Activated T-cell treated with anti-CD3 and anti-CD28 coated beads, Interleukin-2, amount 50 U/mL, for 24 hours (primary cell): Measurements from ENCODE around the gene NKX1-1.
"Not testable (repeated sequence)": the region's sequence is repeated elsewhere in the genome, so short reads cannot be mapped to it uniquely, and the experiment has no call there.

Experiments
- DNase-seq: peaks from one replicate; pipeline ENCODE4 v3.0.0-alpha.2; 2020
- H3K27ac Mint-ChIP-seq: 2 replicates; pipeline ENCODE4 v1.8.0; 2020; ENCODE audit warnings: mild to moderate bottlenecking, mixed read lengths
- H3K27me3 Mint-ChIP-seq: 2 replicates; pipeline ENCODE4 v1.8.0; 2020; ENCODE audit warnings: mixed read lengths
- H3K36me3 Mint-ChIP-seq: 2 replicates; pipeline ENCODE4 v1.8.0; 2020; ENCODE audit warnings: low read depth, mixed read lengths
- H3K4me1 Mint-ChIP-seq: 2 replicates; pipeline ENCODE4 v1.8.0; 2020; ENCODE audit warnings: low read depth, mixed read lengths
- H3K4me3 Mint-ChIP-seq: 2 replicates; pipeline ENCODE4 v1.8.0; 2020; ENCODE audit warnings: mild to moderate bottlenecking, moderate library complexity, mixed read lengths
- H3K9me3 Mint-ChIP-seq: 2 replicates; pipeline ENCODE4 v1.8.0; 2020; ENCODE audit warnings: mixed read lengths

The NKX1-1 gene

GRCh38 chr4:1393866-1394265 is 12.4 kb downstream of the NKX1-1 start:
- DNase-seq, result no peak
- Mint-ChIP-seq H3K4me1 (no peaks in the 10 kb centered on the region), H3K9me3 (peaks cover 2% of the 10 kb centered on the region), H3K36me3 (peaks cover 18% of the 10 kb centered on the region), H3K4me3 (no peak overlapping the region), H3K27me3 (no peaks in the 10 kb centered on the region), H3K27ac (no peak overlapping the region)

GRCh38 chr4:1393363-1393762 is 12.9 kb downstream of the NKX1-1 start:
- not testable (repeated sequence) for H3K4me3 Mint-ChIP-seq, DNase-seq, H3K9me3 Mint-ChIP-seq, H3K4me1 Mint-ChIP-seq, H3K27me3 Mint-ChIP-seq, H3K27ac Mint-ChIP-seq
- peaks cover 23% of the 10 kb centered on the region for H3K36me3 Mint-ChIP-seq

GRCh38 chr4:1385373-1386340 is 20.6 kb downstream of the NKX1-1 start:
- H3K27ac Mint-ChIP-seq, result no peak overlapping the region
- no peak for DNase-seq
- H3K9me3 Mint-ChIP-seq, result peaks cover 10% of the 10 kb centered on the region
- no peaks in the 10 kb centered on the region for H3K27me3 Mint-ChIP-seq
- H3K36me3 Mint-ChIP-seq, result peaks cover 58% of the 10 kb centered on the region
- H3K4me3 Mint-ChIP-seq, result no peak overlapping the region
- no peaks in the 10 kb centered on the region for H3K4me1 Mint-ChIP-seq

DNA sequence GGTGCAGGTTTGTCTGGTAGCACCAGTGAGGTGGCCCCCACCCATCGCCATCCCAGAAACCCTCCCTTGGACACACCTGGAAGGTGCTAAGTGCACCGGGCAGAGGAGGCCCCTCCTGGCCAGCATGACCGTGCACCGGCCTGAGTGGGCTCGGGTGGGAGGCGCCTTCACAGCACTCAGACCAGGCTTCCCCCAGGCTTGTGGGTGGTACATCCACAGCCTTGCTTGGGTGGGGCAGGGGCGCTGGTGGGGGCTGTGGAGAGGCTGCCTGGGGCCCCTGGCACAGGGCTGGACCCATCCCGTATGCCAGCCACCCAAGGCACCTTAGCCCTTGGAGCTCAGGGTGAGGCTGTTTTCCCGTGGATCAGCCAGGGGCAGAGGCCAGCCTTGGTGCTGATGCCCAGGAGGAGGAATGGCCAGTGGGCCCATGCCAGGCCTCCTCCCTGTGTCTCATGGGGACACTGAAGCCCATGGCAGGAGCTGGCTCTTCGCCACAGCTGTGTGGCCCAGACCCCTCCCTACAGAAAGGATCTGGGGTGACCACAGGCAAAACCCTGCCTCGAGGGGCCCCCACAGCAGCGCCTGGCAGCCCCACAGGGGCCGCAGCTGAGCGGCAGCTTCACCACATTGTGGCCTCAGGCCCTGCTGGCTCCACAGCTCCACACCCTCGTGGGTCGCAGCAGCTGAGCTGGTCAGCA is 21.4 kb downstream of the NKX1-1 start:
- no peak overlapping the region for H3K27ac Mint-ChIP-seq
- no peaks in the 10 kb centered on the region for H3K27me3 Mint-ChIP-seq
- no peaks in the 10 kb centered on the region for H3K4me1 Mint-ChIP-seq
- DNase-seq, result no peak
- H3K9me3 Mint-ChIP-seq, result peaks cover 10% of the 10 kb centered on the region
- H3K4me3 Mint-ChIP-seq, result no peak overlapping the region
- H3K36me3 Mint-ChIP-seq, result peaks cover 54% of the 10 kb centered on the region

- H3K27me3 Mint-ChIP-seq, result no peaks in the 10 kb centered on the region
- no peaks in the 10 kb centered on the region for H3K4me1 Mint-ChIP-seq
- no peak for DNase-seq
- H3K9me3 Mint-ChIP-seq, result peaks cover 10% of the 10 kb centered on the region
- H3K4me3 Mint-ChIP-seq, result no peak overlapping the region
- H3K27ac Mint-ChIP-seq, result no peak overlapping the region
- H3K36me3 Mint-ChIP-seq, result peaks cover 45% of the 10 kb centered on the region
Measured at GRCh38 chr4:1383728-1384591, 22.3 kb downstream of the NKX1-1 start.

DNA sequence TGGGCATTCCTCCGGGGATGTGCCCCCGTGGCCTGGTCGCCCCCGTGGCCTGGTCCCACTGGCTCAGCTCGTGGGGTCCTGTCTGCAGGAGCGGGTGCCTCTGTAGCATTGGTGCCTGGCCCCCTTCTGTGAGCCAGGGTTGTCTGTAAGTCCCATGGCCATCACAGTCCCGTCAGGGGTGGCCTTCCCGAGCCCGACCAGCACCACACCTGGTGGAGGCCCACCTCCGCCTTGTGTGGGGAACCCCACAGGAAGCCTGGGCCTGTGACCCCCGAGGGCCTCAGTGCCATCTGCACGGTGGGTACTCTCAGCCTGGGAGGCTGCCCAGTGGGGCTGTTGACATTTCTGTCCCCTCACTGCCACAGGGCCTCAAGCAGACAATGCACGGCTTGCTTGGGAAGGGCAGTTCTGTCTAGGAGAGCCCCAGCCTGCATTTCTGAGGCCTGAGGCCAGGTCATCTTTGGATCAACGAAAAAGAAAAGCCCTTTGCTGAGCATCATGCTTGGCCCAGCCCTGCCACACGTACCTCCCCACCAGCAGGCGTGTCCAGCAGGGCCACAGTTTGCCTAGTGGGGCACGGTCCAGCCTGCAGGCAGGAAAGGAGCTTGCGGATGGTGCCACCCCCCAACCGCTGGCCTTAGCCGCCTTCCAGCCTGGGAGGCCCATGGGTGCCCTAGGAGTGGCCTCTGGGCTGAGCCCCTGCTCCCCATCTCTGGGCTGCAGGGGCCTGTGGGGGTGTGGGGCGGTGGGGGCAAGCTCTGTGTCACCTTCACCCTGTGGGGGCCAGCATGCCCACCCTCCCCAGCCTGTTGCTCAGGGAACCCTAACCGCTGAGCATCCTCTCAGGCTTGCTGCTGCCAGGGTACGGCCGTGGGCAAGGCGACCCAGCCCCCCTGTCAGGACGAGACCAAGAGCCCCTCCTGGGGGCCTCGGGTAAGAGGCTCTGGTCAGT is 23.2 kb downstream of the NKX1-1 start:
- no peak for DNase-seq
- no peaks in the 10 kb centered on the region for H3K4me1 Mint-ChIP-seq
- H3K27me3 Mint-ChIP-seq, result no peaks in the 10 kb centered on the region
- H3K9me3 Mint-ChIP-seq, result peaks cover 2% of the 10 kb centered on the region
- no peak overlapping the region for H3K4me3 Mint-ChIP-seq
- no peak overlapping the region for H3K27ac Mint-ChIP-seq
- peaks cover 36% of the 10 kb centered on the region for H3K36me3 Mint-ChIP-seq

GRCh38 chr4:1381944-1382541 is 24.2 kb downstream of the NKX1-1 start:
- Mint-ChIP-seq H3K27ac (no peak overlapping the region), H3K36me3 (peaks cover 28% of the 10 kb centered on the region), H3K4me1 (no peaks in the 10 kb centered on the region), H3K4me3 (no peak overlapping the region), H3K9me3 (no peaks in the 10 kb centered on the region), H3K27me3 (no peaks in the 10 kb centered on the region)
- DNase-seq, result no peak

DNA sequence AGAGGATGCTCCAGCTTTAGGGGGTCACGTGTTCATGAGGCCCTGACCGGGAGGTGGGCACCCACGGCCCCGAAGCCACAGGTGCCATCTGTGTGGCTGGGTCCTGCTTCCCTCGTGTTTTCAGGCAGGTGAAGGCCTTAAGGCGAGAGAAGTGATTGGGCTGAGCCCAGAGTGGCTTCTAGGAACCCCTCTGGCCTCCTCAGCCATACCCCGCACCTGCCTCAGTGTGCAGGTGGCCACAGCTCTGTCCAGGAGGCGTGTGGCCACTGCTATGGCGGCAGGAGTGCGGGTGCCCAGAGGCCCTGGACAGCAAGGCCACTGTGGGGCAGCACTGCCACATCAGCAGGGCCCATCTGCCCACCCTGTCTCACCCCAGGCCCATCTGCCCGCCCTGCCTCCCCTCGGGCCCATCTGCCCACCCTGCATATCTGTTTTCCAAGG is 25.0 kb downstream of the NKX1-1 start:
- peaks cover 22% of the 10 kb centered on the region for H3K36me3 Mint-ChIP-seq
- no peaks in the 10 kb centered on the region for H3K27me3 Mint-ChIP-seq
- H3K4me3 Mint-ChIP-seq, result no peak overlapping the region
- no peak overlapping the region for H3K27ac Mint-ChIP-seq
- DNase-seq, result no peak
- no peaks in the 10 kb centered on the region for H3K9me3 Mint-ChIP-seq
- no peaks in the 10 kb centered on the region for H3K4me1 Mint-ChIP-seq

GRCh38 chr4:1380368-1381151 is 25.7 kb downstream of the NKX1-1 start:
- Mint-ChIP-seq H3K36me3 (peaks cover 16% of the 10 kb centered on the region), H3K27ac (no peak overlapping the region), H3K9me3 (no peaks in the 10 kb centered on the region), H3K27me3 (no peaks in the 10 kb centered on the region), H3K4me3 (no peak overlapping the region), H3K4me1 (no peaks in the 10 kb centered on the region)
- no peak for DNase-seq

GRCh38 chr4:1379801-1380331 is 26.4 kb downstream of the NKX1-1 start:
- no peaks in the 10 kb centered on the region for H3K9me3 Mint-ChIP-seq
- DNase-seq, result no peak
- H3K4me3 Mint-ChIP-seq, result no peak overlapping the region
- no peaks in the 10 kb centered on the region for H3K27me3 Mint-ChIP-seq
- H3K27ac Mint-ChIP-seq, result no peak overlapping the region
- peaks cover 20% of the 10 kb centered on the region for H3K36me3 Mint-ChIP-seq
- no peaks in the 10 kb centered on the region for H3K4me1 Mint-ChIP-seq

- no peak for DNase-seq
- no peak overlapping the region for H3K27ac Mint-ChIP-seq
- H3K36me3 Mint-ChIP-seq, result peaks cover 18% of the 10 kb centered on the region
- no peaks in the 10 kb centered on the region for H3K9me3 Mint-ChIP-seq
- no peaks in the 10 kb centered on the region for H3K27me3 Mint-ChIP-seq
- no peaks in the 10 kb centered on the region for H3K4me1 Mint-ChIP-seq
- H3K4me3 Mint-ChIP-seq, result no peak overlapping the region
Measured at GRCh38 chr4:1379351-1379781, 26.9 kb downstream of the NKX1-1 start.

DNA sequence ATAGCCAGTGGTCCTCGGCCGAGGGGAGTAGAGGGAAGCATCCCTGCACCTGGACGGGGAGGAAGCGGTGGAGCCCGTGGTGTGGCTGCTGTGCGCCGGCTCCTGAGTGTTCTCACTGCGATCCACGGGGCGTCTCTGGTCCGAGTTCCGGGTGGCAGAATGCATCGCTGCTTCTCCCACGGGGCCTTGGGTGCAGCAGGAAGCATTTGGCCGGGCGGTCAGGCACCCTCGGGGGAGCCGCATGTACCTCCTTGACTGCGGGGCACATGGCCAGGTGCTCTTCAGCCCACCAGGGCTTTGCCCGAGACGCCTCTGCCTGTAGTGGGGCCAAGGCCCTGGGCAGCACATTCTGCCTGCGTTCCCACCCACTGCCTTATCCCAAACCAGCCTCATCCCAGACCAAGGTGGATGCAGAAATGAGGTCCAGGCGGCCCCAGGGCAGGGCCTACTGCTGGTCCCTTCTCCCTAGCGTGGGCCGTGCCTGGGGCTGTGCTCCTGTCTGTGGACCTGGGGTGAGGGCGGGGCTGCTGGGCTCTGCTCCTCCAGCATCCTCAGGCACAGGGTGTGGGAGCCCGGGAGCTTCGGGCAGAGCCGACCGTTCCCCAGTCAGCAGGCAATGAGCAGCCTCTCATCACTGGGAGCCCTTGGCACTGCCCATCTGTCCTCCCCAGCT is 27.5 kb downstream of the NKX1-1 start:
- Mint-ChIP-seq H3K4me1 (no peaks in the 10 kb centered on the region), H3K4me3 (no peak overlapping the region), H3K9me3 (no peaks in the 10 kb centered on the region), H3K27me3 (no peaks in the 10 kb centered on the region), H3K27ac (no peak overlapping the region), H3K36me3 (peaks cover 21% of the 10 kb centered on the region)
- no peak for DNase-seq
